ENCODE data around the gene UBXN1. TPM values are rescaled to one million over a fixed set of nuclear protein-coding genes. Genes with fewer than 3 reads are reported as not detected.

UBXN1 gene
- total RNA-seq, 4 donors from 2014 or later: 192 to 277 (median 234) TPM

DNA sequence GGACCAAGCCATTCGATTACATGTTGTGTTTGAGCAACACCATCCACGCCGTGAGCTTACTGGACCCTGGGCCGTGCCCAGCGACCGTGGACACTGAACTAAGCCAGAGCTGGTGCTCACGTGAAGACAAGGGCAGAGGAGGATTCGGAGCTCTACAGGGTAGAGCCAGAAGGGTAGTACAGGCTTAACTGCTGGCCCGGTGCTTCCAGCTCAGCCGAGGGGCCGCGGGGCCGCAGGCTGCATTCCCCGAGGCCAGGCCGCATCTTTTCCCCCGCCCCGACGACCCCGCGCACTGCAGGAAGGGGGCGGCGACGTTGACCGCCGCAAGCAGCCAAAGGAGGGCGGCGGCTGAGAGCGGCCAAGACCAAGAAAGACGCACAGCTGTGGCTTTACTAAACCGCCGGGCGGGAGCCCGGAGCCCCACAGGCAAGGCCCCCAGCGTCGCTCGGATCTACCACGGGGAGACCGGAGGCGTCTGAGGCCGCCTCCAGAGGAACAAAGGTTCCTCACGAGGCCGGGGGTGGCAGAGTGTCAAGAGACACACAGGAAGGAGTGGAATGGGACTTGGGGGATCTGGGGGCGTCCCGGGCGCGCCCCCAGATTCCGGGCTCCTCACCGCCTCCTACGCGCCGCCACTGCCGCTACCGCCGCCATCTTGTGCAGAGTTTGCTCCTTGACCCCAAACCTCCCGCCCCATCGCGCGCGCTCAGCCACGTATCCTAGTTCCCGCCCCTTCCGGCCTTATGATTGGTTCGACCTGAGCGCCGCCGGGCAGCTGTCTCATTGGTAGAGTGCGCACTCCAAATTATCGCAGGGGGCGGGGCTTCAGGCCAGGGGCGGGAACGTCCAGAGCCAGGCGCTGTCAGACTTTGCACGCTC is 32.7 kb downstream of the UBXN1 start, which contains the start of gene GANAB:
GANAB (minus strand) TSS at position 668 of the 879 bp plus-strand sequence; CDS start at position 654, 14 bp downstream.
- WGBS: 0% methylated on average over 33 of the region's 73 CpGs
- peak; percentile 100 for DNase-seq (ENCODE audit: extremely low spot score)
- Histone ChIP-seq H3K27me3 (no peaks in the 10 kb centered on the region), H3K36me3 (peaks cover 23 to 56% (median 46%) of the 10 kb centered on the region in 4 donors), H3K27ac (replicated peaks in 1 of 4) (peak within 1 kb of the TSS; percentile 91 to 96 (median 92)), H3K4me1 (peaks cover 26 to 48% (median 36%) of the 10 kb centered on the region in 4 donors), H3K4me3 (peak within 1 kb of the TSS; percentile 81 to 96 (median 86)), H3K9me3 (no peaks in the 10 kb centered on the region)
- peak; percentile 72 for TF ChIP-seq POLR2A (IDR thresholded peaks at IDR 0.05; ENCODE audit: low read depth)
- TF ChIP-seq EP300 (IDR thresholded peaks at IDR 0.05): no peak
- peak; percentile 90 to 91 for TF ChIP-seq POLR2AphosphoS5 (IDR thresholded peaks at IDR 0.05)
- TF ChIP-seq, protein P1, sequence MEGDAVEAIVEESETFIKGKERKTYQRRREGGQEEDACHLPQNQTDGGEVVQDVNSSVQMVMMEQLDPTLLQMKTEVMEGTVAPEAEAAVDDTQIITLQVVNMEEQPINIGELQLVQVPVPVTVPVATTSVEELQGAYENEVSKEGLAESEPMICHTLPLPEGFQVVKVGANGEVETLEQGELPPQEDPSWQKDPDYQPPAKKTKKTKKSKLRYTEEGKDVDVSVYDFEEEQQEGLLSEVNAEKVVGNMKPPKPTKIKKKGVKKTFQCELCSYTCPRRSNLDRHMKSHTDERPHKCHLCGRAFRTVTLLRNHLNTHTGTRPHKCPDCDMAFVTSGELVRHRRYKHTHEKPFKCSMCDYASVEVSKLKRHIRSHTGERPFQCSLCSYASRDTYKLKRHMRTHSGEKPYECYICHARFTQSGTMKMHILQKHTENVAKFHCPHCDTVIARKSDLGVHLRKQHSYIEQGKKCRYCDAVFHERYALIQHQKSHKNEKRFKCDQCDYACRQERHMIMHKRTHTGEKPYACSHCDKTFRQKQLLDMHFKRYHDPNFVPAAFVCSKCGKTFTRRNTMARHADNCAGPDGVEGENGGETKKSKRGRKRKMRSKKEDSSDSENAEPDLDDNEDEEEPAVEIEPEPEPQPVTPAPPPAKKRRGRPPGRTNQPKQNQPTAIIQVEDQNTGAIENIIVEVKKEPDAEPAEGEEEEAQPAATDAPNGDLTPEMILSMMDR (IDR thresholded peaks at IDR 0.05): peak in 1 of 3 experiments; percentile 3
- intact Hi-C loops (cut with DNase I): no loop called here

DNA sequence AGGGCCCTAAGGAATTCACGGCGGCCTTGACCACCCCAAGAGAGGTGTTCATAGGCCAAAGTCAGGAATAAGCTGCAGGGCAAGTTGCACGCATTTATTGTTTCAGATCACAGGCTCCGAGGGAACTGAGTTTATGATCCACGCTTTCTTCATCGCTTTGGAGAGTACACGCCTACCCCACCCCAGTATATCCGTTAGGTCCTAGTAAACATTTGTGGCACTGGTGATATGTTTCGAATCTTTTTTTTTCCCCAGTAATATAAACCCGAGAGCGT is 33.3 kb downstream of the UBXN1 start:
- intact Hi-C loops (cut with DNase I): no loop called here
- TF ChIP-seq EP300 (IDR thresholded peaks at IDR 0.05) (no peak), POLR2A (IDR thresholded peaks at IDR 0.05; ENCODE audit: low read depth) (no peak), POLR2AphosphoS5 (IDR thresholded peaks at IDR 0.05) (no peak)
- TF ChIP-seq, protein P1 (IDR thresholded peaks at IDR 0.05): no peak
- peak overlapping the region; percentile 91 to 96 (median 92) for H3K27ac ChIP-seq (replicated peaks in 1 of 4)
- peaks cover 23 to 56% (median 46%) of the 10 kb centered on the region in 4 donors for H3K36me3 ChIP-seq
- H3K4me3 ChIP-seq: peak overlapping the region; percentile 81 to 96 (median 86)
- peaks cover 26 to 43% (median 32%) of the 10 kb centered on the region in 4 donors for H3K4me1 ChIP-seq
- 11% methylated on average over 11 of the region's 11 CpGs for WGBS
- no peaks in the 10 kb centered on the region for H3K9me3 ChIP-seq
- H3K27me3 ChIP-seq: no peaks in the 10 kb centered on the region
- DNase-seq (ENCODE audit: extremely low spot score): no peak

DNA sequence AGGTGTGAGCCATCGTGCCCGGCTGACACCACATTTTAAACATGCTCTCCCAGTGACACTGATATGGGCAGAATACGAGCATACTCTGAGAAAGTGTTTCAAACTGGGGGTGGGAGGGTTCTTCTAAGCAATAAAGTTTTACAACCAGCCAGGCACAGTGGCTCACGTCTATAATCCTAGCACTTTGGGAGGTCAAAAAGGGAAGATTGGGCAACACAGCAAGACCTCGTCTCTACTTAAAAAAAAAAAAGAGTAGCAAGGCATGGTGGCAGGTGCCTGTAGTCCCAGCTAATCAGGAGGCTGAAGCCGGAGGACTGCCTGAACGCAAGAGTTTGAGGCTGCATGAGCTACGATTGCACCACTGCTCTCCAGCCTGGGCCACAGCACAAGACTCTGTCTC is 34.7 kb downstream of the UBXN1 start:
- 79% methylated on average over 8 of the region's 8 CpGs for WGBS
- peaks cover 26 to 41% (median 31%) of the 10 kb centered on the region in 4 donors for H3K4me1 ChIP-seq
- H3K4me3 ChIP-seq: no peak overlapping the region
- intact Hi-C loops (cut with DNase I): no loop called here
- H3K27me3 ChIP-seq: no peaks in the 10 kb centered on the region
- TF ChIP-seq, protein P1 (IDR thresholded peaks at IDR 0.05): no peak
- no peak for TF ChIP-seq POLR2AphosphoS5 (IDR thresholded peaks at IDR 0.05)
- TF ChIP-seq POLR2A (IDR thresholded peaks at IDR 0.05; ENCODE audit: low read depth): no peak
- TF ChIP-seq EP300 (IDR thresholded peaks at IDR 0.05): no peak
- no peaks in the 10 kb centered on the region for H3K9me3 ChIP-seq
- no peak for DNase-seq (ENCODE audit: extremely low spot score)
- H3K36me3 ChIP-seq: peaks cover 16 to 53% (median 46%) of the 10 kb centered on the region in 4 donors
- H3K27ac ChIP-seq (replicated peaks in 1 of 4): peak overlapping the region in 1 of 4 donors; percentile 92

DNA sequence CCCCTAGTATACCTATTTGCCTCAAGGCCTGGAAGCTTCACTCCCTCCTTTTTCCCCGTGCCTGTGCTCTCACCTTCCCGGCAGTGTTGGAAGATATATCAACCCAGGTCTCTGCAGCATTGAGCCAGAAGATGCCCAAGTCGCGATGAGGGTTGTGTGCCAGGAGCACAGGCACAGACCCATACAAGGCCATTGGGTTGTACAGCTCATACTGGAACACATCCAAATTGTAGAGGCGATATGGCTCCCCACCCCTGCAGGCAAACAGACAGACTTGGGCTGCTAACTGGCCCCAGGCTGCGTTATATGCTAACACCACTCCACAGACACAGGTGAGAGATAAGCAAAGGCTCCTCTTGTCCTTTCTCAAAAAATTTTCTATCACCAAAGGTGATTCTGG is 46.4 kb downstream of the UBXN1 start:
- H3K36me3 ChIP-seq: peaks cover 83 to 100% (median 99%) of the 10 kb centered on the region in 4 donors

DNA sequence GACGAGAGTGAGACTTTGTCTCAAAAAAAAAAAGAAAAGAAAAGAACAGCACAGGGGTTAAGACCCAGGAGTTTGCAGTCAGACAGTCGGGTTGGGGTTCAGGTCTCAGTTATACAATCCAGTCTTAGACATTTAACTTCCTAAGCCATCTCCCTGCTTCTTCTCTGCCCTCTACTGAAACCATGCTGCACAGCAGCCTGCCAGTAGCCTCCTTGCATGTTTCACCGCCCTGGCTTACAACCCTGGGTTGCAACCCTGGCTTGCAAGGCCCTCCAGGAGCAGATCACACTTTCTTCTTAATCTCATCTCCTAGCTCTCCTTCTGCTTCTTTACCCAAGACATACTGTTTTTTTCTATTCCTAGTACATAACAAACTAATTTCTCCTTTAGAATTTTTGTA is 51.2 kb downstream of the UBXN1 start:
- H3K27me3 ChIP-seq: no peaks in the 10 kb centered on the region
- H3K4me3 ChIP-seq: no peak overlapping the region
- H3K4me1 ChIP-seq: peaks cover 0 to 7% (median 3%) of the 10 kb centered on the region in 4 donors
- no peaks in the 10 kb centered on the region for H3K9me3 ChIP-seq
- peaks cover 68 to 82% (median 80%) of the 10 kb centered on the region in 4 donors for H3K36me3 ChIP-seq
- WGBS: 76% methylated on average over 3 of the region's 3 CpGs
- no peak for DNase-seq (ENCODE audit: extremely low spot score)
- intact Hi-C loops (cut with DNase I): no loop called here
- no peak for TF ChIP-seq EP300 (IDR thresholded peaks at IDR 0.05)
- TF ChIP-seq, protein P1 (IDR thresholded peaks at IDR 0.05): no peak
- TF ChIP-seq POLR2A (IDR thresholded peaks at IDR 0.05; ENCODE audit: low read depth): no peak
- no peak for TF ChIP-seq POLR2AphosphoS5 (IDR thresholded peaks at IDR 0.05)
- H3K27ac ChIP-seq (replicated peaks in 1 of 4): no peak overlapping the region

More for the DNA sequence above, 46.4 kb downstream of the UBXN1 start:
- Histone ChIP-seq H3K27me3 (no peaks in the 10 kb centered on the region), H3K27ac (replicated peaks in 1 of 4) (no peak overlapping the region), H3K4me3 (no peak overlapping the region), H3K9me3 (no peaks in the 10 kb centered on the region), H3K4me1 (peaks cover 0 to 8% (median 3%) of the 10 kb centered on the region in 4 donors)
- no peak for DNase-seq (ENCODE audit: extremely low spot score)
- intact Hi-C loops (cut with DNase I): no loop called here
- 82% methylated on average over 6 of the region's 6 CpGs for WGBS
- TF ChIP-seq POLR2AphosphoS5 (IDR thresholded peaks at IDR 0.05) (no peak), EP300 (IDR thresholded peaks at IDR 0.05) (no peak)
